ENCODE results near the gene MAEA. TPM values are rescaled to one million over a fixed set of nuclear protein-coding genes. Genes with fewer than 3 reads are reported as not detected.
"Not testable (repeated sequence)": the region's sequence is repeated elsewhere in the genome, so short reads cannot be mapped to it uniquely, and the experiment has no call there.

MAEA gene
- total and polyA plus RNA-seq, 2 of the 8 experiments (the other 6 are each of a cell fraction or from before 2014, with no cell fraction given): 75.8 to 133 TPM

DNA sequence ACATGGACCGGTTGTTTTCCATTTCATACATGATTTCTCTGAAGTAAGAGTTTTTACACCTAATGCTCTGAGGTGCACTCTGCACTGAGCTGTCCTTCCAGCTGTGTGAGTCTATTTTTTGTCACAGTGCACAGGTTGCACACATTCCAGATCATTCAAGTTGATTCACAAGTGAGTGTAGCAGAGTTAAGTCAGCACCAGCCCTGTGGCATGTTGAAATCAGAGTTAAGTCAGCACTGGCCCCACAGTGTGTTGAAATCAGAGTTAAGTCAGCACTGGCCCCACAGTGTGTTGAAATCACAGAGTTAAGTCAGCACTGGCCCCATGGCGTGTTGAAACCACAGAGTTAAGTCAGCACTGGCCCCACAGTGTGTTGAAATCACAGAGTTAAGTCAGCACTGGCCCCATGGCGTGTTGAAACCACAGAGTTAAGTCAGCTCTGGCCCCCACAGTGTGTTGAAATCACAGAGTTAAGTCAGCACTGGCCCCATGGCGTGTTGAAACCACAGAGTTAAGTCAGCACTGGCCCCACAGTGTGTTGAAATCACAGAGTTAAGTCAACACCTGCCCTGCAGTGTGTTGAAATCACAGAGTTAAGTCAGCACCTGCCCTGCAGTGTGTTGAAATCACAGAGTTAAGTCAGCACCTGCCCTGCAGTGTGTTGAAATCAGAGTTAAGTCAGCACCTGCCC, 45.6 kb downstream of the MAEA start:
- H3K79me2 ChIP-seq (ENCODE audit: control insufficient read depth in 1 of 2, insufficient read depth in 2 of 2, low read length in 2 of 2); H3K56ac ChIP-seq (replicated peaks; ENCODE audit: insufficient read length, low read depth, low read length); H3K4me2 ChIP-seq (ENCODE audit: insufficient read depth in 1 of 2, low read depth in 2 of 2, low read length in 2 of 2); POLR2A ChIA-PET (ENCODE audit: partially characterized antibody); H2BK120ac ChIP-seq (replicated peaks; ENCODE audit: low read depth, low read length); H2BK5ac ChIP-seq (ENCODE audit: low read depth, low read length); H2BK20ac ChIP-seq (ENCODE audit: low read length); H4K5ac ChIP-seq (ENCODE audit: insufficient read length, low read depth, low read length); H2BK15ac ChIP-seq (ENCODE audit: low read length); H3K4me3 ChIP-seq (ENCODE audit: extremely low read depth in 1 of 4, insufficient read depth in 2 of 4, low read depth in 3 of 4, low read length in 4 of 4); CTCF ChIA-PET (ENCODE audit: partially characterized antibody); H3K79me1 ChIP-seq (ENCODE audit: low read depth, low read length); H3K23ac ChIP-seq (ENCODE audit: insufficient read length); H3K9ac ChIP-seq (replicated peaks in 1 of 4; ENCODE audit: extremely low read depth in 1 of 4, low read depth in 3 of 4, low read length in 3 of 4); FAIRE-seq; DNase-seq (ENCODE audit: low read depth in 1 of 2, low spot score in 2 of 2); H3K9me3 ChIP-seq (ENCODE audit: insufficient read depth in 2 of 2, low read depth in 1 of 2, low read length in 1 of 2); H3K4ac ChIP-seq (replicated peaks; ENCODE audit: insufficient read length, low read depth, low read length); H3K14ac ChIP-seq (ENCODE audit: insufficient read length); H4K8ac ChIP-seq (ENCODE audit: extremely low read depth, insufficient read depth, low read length); H2AK5ac ChIP-seq (ENCODE audit: low read depth, low read length); H3K18ac ChIP-seq (ENCODE audit: extremely low read depth, low read length); H3K27me3 ChIP-seq (replicated peaks in 1 of 4; ENCODE audit: control insufficient read depth in 3 of 4, extremely low read depth in 1 of 4, insufficient read depth in 3 of 4, low read length in 3 of 4); H3K23me2 ChIP-seq (ENCODE audit: low read depth, low read length); H3K27ac ChIP-seq (ENCODE audit: low read depth, low read length); H2BK12ac ChIP-seq (ENCODE audit: low read depth, low read length); H4K91ac ChIP-seq (replicated peaks; ENCODE audit: insufficient read length, low read length); H2AFZ ChIP-seq (ENCODE audit: low read length); H3K4me1 ChIP-seq (replicated peaks in 1 of 4; ENCODE audit: control insufficient read depth in 3 of 4, insufficient read depth in 4 of 4, low read length in 3 of 4): not testable (repeated sequence)
- 81% methylated on average over 4 of the region's 4 CpGs; no CpG with 5 or more reads in 1 of the 2 experiments for WGBS, 2 experiments (ENCODE audit: extremely low coverage in 1 of 2, insufficient coverage in 1 of 2, insufficient read length in 1 of 2, insufficient replicate concordance in 2 of 2, low coverage in 1 of 2, low lambda C conversion rate in 2 of 2, missing lambda C conversion rate in 1 of 2)
- Histone ChIP-seq H4K20me1 (replicated peaks in 1 of 2; ENCODE audit: control insufficient read depth in 1 of 2, insufficient read depth in 2 of 2, low read length in 2 of 2) (peaks cover 8 to 25% of the 10 kb centered on the region in 2 experiments), H3K36me3 (ENCODE audit: control insufficient read depth in 2 of 4, insufficient read depth in 4 of 4, low read length in 3 of 4) (peaks cover 10 to 57% (median 43%) of the 10 kb centered on the region in 4 experiments)

Measured in H1 (cell line).